SK-N-SH (cell line): Measurements from ENCODE around the gene CPEB3. TPM values are rescaled to one million over a fixed set of nuclear protein-coding genes. Genes with fewer than 3 reads are reported as not detected.

ENCODE experiments used
- CTCF ChIA-PET: fragments of 300-600, 350-600 bp; formaldehyde crosslinking; extraction: SDS; loops from one replicate; lab custom pipeline; 2021; lab: Yijun Ruan, JAX
- POLR2A ChIA-PET: fragments of 350-600 bp; sonication (Branson Sonifier 250); formaldehyde crosslinking; extraction: SDS; loops from one replicate; lab custom pipeline; 2020; ENCODE audit warnings: antibody characterized with exemption, inconsistent platforms; lab: Yijun Ruan, JAX
- DNase-seq: peaks from one replicate; pipeline ENCODE4 v3.0.0; 2012
- H2AFZ ChIP-seq: fragments of 200-600 bp; sonication (generic); 2 replicates; pipeline ENCODE4 v1.8.1; 2016; ENCODE audit warnings: antibody characterized with exemption, mild to moderate bottlenecking, low read depth
- H3F3A ChIP-seq: fragments of 200-600 bp; sonication (generic); replicated peaks from 2 replicates; pipeline ENCODE3; 2016; ENCODE audit warnings: antibody characterized with exemption, mild to moderate bottlenecking; ENCODE audit not compliant: insufficient read depth
- H3K27ac ChIP-seq, 2 experiments: fragments of 200-500 bp in 1 of 2; fragments of 200-600 bp in 1 of 2; sonication (Bioruptor generic) in 1 of 2; sonication (generic), shearing (Covaris generic) in 1 of 2; 2 replicates each; pipeline versions ENCODE4 v1.5.1 to v1.6.1; 2014 to 2016; ENCODE audit warnings: low read depth in 2 of 2, inconsistent platforms in 1 of 2, low read length in 1 of 2, mild to moderate bottlenecking in 1 of 2, mixed read lengths in 1 of 2
- H3K27me3 ChIP-seq: fragments of 200-600 bp; sonication (generic), shearing (Covaris generic); 2 replicates; pipeline ENCODE4 v1.6.1; 2016; ENCODE audit warnings: mixed run types; ENCODE audit not compliant: insufficient read depth
- H3K36me3 ChIP-seq, 2 experiments: fragments of 200-500 bp in 1 of 2; fragments of 200-600 bp in 1 of 2; sonication (Bioruptor generic) in 1 of 2; sonication (generic) in 1 of 2; replicated peaks in 1 of 2; 2 replicates each; pipeline versions ENCODE3 to v1.5.1; 2014 to 2016; ENCODE audit warnings: low read length in 1 of 2, mild to moderate bottlenecking in 1 of 2; ENCODE audit not compliant: insufficient read depth in 2 of 2, control insufficient read depth in 1 of 2
- H3K4me1 ChIP-seq, 2 experiments: fragments of 200-500 bp in 1 of 2; fragments of 200-600 bp in 1 of 2; sonication (Bioruptor generic) in 1 of 2; sonication (generic), shearing (Covaris generic) in 1 of 2; 2 replicates each; pipeline versions ENCODE4 v1.5.1 to v1.6.1; 2014 to 2016; ENCODE audit warnings: low read depth in 1 of 2, low read length in 1 of 2, mixed run types in 1 of 2; ENCODE audit not compliant: insufficient read depth in 2 of 2, control insufficient read depth in 1 of 2
- H3K4me2 ChIP-seq: fragments of 200-600 bp; sonication (generic), shearing (Covaris generic); 2 replicates; pipeline ENCODE4 v1.6.1; 2017; ENCODE audit warnings: mixed run types
- H3K4me3 ChIP-seq, 2 experiments: fragments of 200-500 bp in 1 of 2; fragments of 200-600 bp in 1 of 2; sonication (Bioruptor generic) in 1 of 2; sonication (generic), shearing (Covaris generic) in 1 of 2; 2 replicates each; pipeline versions ENCODE4 v1.5.1 to v1.8.1; 2014 to 2016; ENCODE audit warnings: low read depth in 2 of 2, inconsistent platforms in 1 of 2, low read length in 1 of 2, mild to moderate bottlenecking in 1 of 2, mixed read lengths in 1 of 2, moderate library complexity in 1 of 2
- H3K79me2 ChIP-seq: fragments of 200-600 bp; sonication (generic); 2 replicates; pipeline ENCODE4 v1.8.1; 2017; ENCODE audit warnings: mild to moderate bottlenecking; ENCODE audit not compliant: insufficient read depth
- H3K9ac ChIP-seq: fragments of 200-600 bp; sonication (generic); 2 replicates; pipeline ENCODE4 v1.6.1; 2017; ENCODE audit warnings: mixed run types
- H3K9me2 ChIP-seq: fragments of 200-600 bp; sonication (generic); 2 replicates; pipeline ENCODE4 v1.6.1; 2017; ENCODE audit warnings: mixed run types
- H3K9me3 ChIP-seq: fragments of 200-600 bp; sonication (generic); 2 replicates; pipeline ENCODE4 v1.6.1; 2017; ENCODE audit warnings: mixed run types, mild to moderate bottlenecking, moderate library complexity
- H4K20me1 ChIP-seq: fragments of 200-600 bp; sonication (generic); 2 replicates; pipeline ENCODE4 v1.6.1; 2017; ENCODE audit warnings: mild to moderate bottlenecking, mixed run types; ENCODE audit not compliant: insufficient read depth
- CHD2 ChIP-seq: fragments of 150-350 bp; IDR thresholded peaks from 2 replicates; pipeline ENCODE4 v1.6.1; 2018; ENCODE audit warnings: low read length; ENCODE audit not compliant: partially characterized antibody
- EZH2phosphoT487 ChIP-seq: fragments of 200-600 bp; sonication (generic); IDR thresholded peaks from 2 replicates; pipeline ENCODE4 v1.6.1; 2017; ENCODE audit warnings: low read depth, mixed run types, mild to moderate bottlenecking, antibody characterized with exemption, moderate library complexity, borderline replicate concordance
- FOSL2 ChIP-seq: IDR thresholded peaks from 2 replicates; pipeline ENCODE4 v1.4.0; 2012; ENCODE audit warnings: low read depth, mild to moderate bottlenecking, moderate library complexity, borderline replicate concordance
- FOXJ3 ChIP-seq: sonication (generic); formaldehyde crosslinking; IDR thresholded peaks from 2 replicates; pipeline ENCODE4 v1.5.1; 2020; ENCODE audit warnings: mild to moderate bottlenecking, missing genetic modification reagents
- GABPA ChIP-seq: IDR thresholded peaks from 2 replicates; pipeline ENCODE4 v1.4.0; 2012; ENCODE audit warnings: low read depth, mild to moderate bottlenecking
- GATA2 ChIP-seq: sonication (generic); formaldehyde crosslinking; IDR thresholded peaks from 2 replicates; pipeline ENCODE4 v1.5.0; 2020; ENCODE audit warnings: mild to moderate bottlenecking, missing genetic modification reagents
- JUND ChIP-seq: IDR thresholded peaks from 2 replicates; pipeline ENCODE4 v1.4.0; 2012
- NFIC ChIP-seq: IDR thresholded peaks from 2 replicates; pipeline ENCODE4 v1.4.0; 2012; ENCODE audit warnings: borderline replicate concordance
- NRF1 ChIP-seq: IDR thresholded peaks from 2 replicates; pipeline ENCODE4 v1.6.1; 2012; ENCODE audit warnings: low read depth, mild to moderate bottlenecking, low read length
- RFX5 ChIP-seq: IDR thresholded peaks from 2 replicates; pipeline ENCODE4 v1.6.1; 2012; ENCODE audit warnings: mild to moderate bottlenecking, improper control_type of control experiment, low read length
- RXRA ChIP-seq: IDR thresholded peaks from 2 replicates; pipeline ENCODE4 v1.4.0; 2012; ENCODE audit warnings: low read depth, mild to moderate bottlenecking, borderline replicate concordance
- SIN3A ChIP-seq: IDR thresholded peaks from 2 replicates; pipeline ENCODE4 v1.6.1; 2012; ENCODE audit warnings: low read depth, mild to moderate bottlenecking, low read length, moderate library complexity, borderline replicate concordance
- TAF1 ChIP-seq: IDR thresholded peaks from 2 replicates; pipeline ENCODE4 v1.6.1; 2012; ENCODE audit warnings: low read depth, mild to moderate bottlenecking, low read length, moderate library complexity, borderline replicate concordance
- TEAD4 ChIP-seq: IDR thresholded peaks from 2 replicates; pipeline ENCODE4 v1.4.0; 2012; ENCODE audit warnings: mild to moderate bottlenecking, borderline replicate concordance; ENCODE audit not compliant: insufficient read depth
- WGBS: methylation state at CpG from one replicate; pipeline ENCODE4 v1.1.6; 2017; ENCODE audit warnings: low lambda C conversion rate; 5-methylcytosine and 5-hydroxymethylcytosine counted together
- polyA plus RNA-seq, 3 experiments: library from polyadenylated mRNA; depleted of rRNA; stranded (reverse); fragments of >200 nt; gene quantifications; 2 replicates each; pipeline ENCODE4 v1.2.3, GENCODE V29; 2012
- TF ChIP-seq, protein P1 (sequence below): IDR thresholded peaks from 2 replicates; pipeline ENCODE4 v1.4.0; 2012; ENCODE audit warnings: low read depth, borderline replicate concordance
- TF ChIP-seq, protein P2 (sequence below): IDR thresholded peaks from 2 replicates; pipeline ENCODE4 v1.6.1; 2012; ENCODE audit warnings: mild to moderate bottlenecking, low read depth, low read length, moderate library complexity
- TF ChIP-seq, protein P3 (sequence below): fragments of 150-350 bp; IDR thresholded peaks from 2 replicates; pipeline ENCODE4 v1.6.1; 2016; ENCODE audit warnings: mild to moderate bottlenecking, low read depth, low read length
- TF ChIP-seq, protein P4 (sequence below): fragments of 200-600 bp; sonication (generic); IDR thresholded peaks from 2 replicates; pipeline ENCODE4 v1.6.1; 2017; ENCODE audit warnings: antibody characterized with exemption, mild to moderate bottlenecking, moderate library complexity

Gene CPEB3
- polyA plus RNA-seq, 1 of the 3 experiments (the other 2 are of a cell fraction): 0.36 TPM

GRCh38 chr10:92267343-92267742 is 23.5 kb downstream of the CPEB3 start (continued):
- TF ChIP-seq GATA2: no peak
- TF ChIP-seq, all 33 proteins: peak for 0

DNA sequence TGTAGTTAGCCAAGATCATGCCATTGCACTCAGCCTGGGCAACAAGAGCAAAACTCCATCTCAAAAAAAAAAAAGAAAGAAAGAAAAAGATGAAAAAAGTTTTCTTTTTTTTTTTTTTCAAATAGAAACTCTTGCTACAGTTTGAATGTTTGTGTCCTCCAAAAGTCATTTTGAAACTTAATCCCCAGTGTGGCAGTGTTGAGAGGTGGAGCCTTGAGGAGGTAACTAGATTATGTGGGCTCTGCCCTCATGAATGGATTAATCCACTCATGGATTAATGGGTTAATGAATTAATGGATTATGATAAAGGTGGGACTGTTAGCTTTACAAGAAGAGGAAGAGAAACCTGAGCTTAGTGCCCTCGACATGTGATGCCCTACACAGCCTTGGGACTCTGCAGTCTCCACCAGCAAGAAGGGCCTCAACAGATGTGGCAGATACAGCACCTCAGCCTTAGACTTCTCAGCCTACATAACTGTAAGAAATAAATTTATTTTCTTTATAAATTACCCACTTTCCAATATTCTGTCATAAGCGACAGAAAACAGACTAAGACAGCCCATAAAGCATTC is 25.1 kb downstream of the CPEB3 start:
- WGBS: 69% methylated on average over 2 of the region's 2 CpGs
- no peak overlapping the region for H3K4me3 ChIP-seq
- no peaks in the 10 kb centered on the region for H3F3A ChIP-seq
- no peak overlapping the region for H3K27ac ChIP-seq
- ChIA-PET CTCF (interaction anchor here (1.3 to 2.5 kb wide), 2 partner anchors 13 to 25 kb away, joined by 5 to 7 read pairs; partner anchors contain the start of genes CPEB3 and MARCHF5), POLR2A (no interaction called here)
- no peaks in the 10 kb centered on the region for H3K79me2 ChIP-seq
- H2AFZ ChIP-seq: no peak overlapping the region
- H3K36me3 ChIP-seq: no peaks in the 10 kb centered on the region
- H3K9ac ChIP-seq: no peak overlapping the region
- H3K27me3 ChIP-seq: no peaks in the 10 kb centered on the region
- H3K4me2 ChIP-seq: no peak overlapping the region
- no peaks in the 10 kb centered on the region for H4K20me1 ChIP-seq
- TF ChIP-seq RXRA (no peak), CHD2 (no peak), JUND (no peak), NRF1 (no peak), GABPA (no peak), GATA2 (no peak), SIN3A (no peak), TAF1 (no peak), EZH2phosphoT487 (no peak), NFIC (no peak), RFX5 (no peak), FOXJ3 (CRISPR knock-in tag) (no peak), TEAD4 (no peak), FOSL2 (no peak)
- TF ChIP-seq, protein P1, sequence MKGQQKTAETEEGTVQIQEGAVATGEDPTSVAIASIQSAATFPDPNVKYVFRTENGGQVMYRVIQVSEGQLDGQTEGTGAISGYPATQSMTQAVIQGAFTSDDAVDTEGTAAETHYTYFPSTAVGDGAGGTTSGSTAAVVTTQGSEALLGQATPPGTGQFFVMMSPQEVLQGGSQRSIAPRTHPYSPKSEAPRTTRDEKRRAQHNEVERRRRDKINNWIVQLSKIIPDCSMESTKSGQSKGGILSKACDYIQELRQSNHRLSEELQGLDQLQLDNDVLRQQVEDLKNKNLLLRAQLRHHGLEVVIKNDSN: no peak
- TF ChIP-seq, protein P2, sequence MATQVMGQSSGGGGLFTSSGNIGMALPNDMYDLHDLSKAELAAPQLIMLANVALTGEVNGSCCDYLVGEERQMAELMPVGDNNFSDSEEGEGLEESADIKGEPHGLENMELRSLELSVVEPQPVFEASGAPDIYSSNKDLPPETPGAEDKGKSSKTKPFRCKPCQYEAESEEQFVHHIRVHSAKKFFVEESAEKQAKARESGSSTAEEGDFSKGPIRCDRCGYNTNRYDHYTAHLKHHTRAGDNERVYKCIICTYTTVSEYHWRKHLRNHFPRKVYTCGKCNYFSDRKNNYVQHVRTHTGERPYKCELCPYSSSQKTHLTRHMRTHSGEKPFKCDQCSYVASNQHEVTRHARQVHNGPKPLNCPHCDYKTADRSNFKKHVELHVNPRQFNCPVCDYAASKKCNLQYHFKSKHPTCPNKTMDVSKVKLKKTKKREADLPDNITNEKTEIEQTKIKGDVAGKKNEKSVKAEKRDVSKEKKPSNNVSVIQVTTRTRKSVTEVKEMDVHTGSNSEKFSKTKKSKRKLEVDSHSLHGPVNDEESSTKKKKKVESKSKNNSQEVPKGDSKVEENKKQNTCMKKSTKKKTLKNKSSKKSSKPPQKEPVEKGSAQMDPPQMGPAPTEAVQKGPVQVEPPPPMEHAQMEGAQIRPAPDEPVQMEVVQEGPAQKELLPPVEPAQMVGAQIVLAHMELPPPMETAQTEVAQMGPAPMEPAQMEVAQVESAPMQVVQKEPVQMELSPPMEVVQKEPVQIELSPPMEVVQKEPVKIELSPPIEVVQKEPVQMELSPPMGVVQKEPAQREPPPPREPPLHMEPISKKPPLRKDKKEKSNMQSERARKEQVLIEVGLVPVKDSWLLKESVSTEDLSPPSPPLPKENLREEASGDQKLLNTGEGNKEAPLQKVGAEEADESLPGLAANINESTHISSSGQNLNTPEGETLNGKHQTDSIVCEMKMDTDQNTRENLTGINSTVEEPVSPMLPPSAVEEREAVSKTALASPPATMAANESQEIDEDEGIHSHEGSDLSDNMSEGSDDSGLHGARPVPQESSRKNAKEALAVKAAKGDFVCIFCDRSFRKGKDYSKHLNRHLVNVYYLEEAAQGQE: no peak
- TF ChIP-seq, protein P3, sequence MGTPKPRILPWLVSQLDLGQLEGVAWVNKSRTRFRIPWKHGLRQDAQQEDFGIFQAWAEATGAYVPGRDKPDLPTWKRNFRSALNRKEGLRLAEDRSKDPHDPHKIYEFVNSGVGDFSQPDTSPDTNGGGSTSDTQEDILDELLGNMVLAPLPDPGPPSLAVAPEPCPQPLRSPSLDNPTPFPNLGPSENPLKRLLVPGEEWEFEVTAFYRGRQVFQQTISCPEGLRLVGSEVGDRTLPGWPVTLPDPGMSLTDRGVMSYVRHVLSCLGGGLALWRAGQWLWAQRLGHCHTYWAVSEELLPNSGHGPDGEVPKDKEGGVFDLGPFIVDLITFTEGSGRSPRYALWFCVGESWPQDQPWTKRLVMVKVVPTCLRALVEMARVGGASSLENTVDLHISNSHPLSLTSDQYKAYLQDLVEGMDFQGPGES: no peak
- TF ChIP-seq, protein P4, sequence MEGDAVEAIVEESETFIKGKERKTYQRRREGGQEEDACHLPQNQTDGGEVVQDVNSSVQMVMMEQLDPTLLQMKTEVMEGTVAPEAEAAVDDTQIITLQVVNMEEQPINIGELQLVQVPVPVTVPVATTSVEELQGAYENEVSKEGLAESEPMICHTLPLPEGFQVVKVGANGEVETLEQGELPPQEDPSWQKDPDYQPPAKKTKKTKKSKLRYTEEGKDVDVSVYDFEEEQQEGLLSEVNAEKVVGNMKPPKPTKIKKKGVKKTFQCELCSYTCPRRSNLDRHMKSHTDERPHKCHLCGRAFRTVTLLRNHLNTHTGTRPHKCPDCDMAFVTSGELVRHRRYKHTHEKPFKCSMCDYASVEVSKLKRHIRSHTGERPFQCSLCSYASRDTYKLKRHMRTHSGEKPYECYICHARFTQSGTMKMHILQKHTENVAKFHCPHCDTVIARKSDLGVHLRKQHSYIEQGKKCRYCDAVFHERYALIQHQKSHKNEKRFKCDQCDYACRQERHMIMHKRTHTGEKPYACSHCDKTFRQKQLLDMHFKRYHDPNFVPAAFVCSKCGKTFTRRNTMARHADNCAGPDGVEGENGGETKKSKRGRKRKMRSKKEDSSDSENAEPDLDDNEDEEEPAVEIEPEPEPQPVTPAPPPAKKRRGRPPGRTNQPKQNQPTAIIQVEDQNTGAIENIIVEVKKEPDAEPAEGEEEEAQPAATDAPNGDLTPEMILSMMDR: no peak
- no peaks in the 10 kb centered on the region for H3K9me2 ChIP-seq
- DNase-seq: no peak
- H3K4me1 ChIP-seq: no peaks in the 10 kb centered on the region
- no peaks in the 10 kb centered on the region for H3K9me3 ChIP-seq
